GM12878 (cell line): ENCODE results near the gene IFIT5. TPM values are rescaled to one million over a fixed set of nuclear protein-coding genes. Genes with fewer than 3 reads are reported as not detected.

Experiments
- ATAC-seq: fragments of 200-7000 bp; cut with Tn5 transposase; 3 replicates; pipeline ENCODE4 v1.9.1; 2020; ENCODE audit warnings: mild to moderate bottlenecking, moderate library complexity
- BruUV-seq: library from RNA; stranded (reverse); fragments of 400-500 nt; replicated peaks from 2 replicates; lab custom pipeline; 2021; lab: Mats Ljungman, UMichigan
- CTCF ChIA-PET: fragments of 300-600 bp; sonication (Branson Sonifier 250); formaldehyde crosslinking; extraction: SDS; loops from one replicate; lab custom pipeline; 2021; ENCODE audit warnings: inconsistent platforms; lab: Yijun Ruan, JAX
- POLR2A ChIA-PET: fragments of 350-600 bp; formaldehyde crosslinking; extraction: SDS; loops from one replicate; lab custom pipeline; 2021; ENCODE audit warnings: inconsistent platforms; lab: Charles Lee
- RAD21 ChIA-PET: fragments of 300-600 bp; sonication (Branson Sonifier 250); formaldehyde crosslinking; loops from one replicate; lab custom pipeline; 2023; ENCODE audit warnings: antibody characterized with exemption; ENCODE audit not compliant: unreplicated experiment; lab: Charles Lee
- SMC1A ChIA-PET: fragments of 300-600 bp; sonication (Branson Sonifier 250); formaldehyde crosslinking; loops from one replicate; lab custom pipeline; 2023; ENCODE audit not compliant: unreplicated experiment, uncharacterized antibody; lab: Charles Lee
- DNase-seq: peaks from one replicate; pipeline ENCODE4 v3.0.0-alpha.2; 2011; ENCODE audit warnings: low read depth, low spot score
- FAIRE-seq: peaks from 3 replicates; lab custom pipeline; 2011; peaks lifted over from hg19 to GRCh38; lab: Jason Lieb, UNC
- H2AFZ ChIP-seq: 2 replicates; pipeline ENCODE4 v1.6.0; 2011; ENCODE audit warnings: low read depth, low read length, control low read depth; ENCODE audit not compliant: control insufficient read depth
- H3K27ac ChIP-seq: 2 replicates; pipeline ENCODE4 v1.5.1; 2011; ENCODE audit warnings: control low read depth; ENCODE audit not compliant: control insufficient read depth, insufficient read depth
- H3K27me3 ChIP-seq, 2 experiments: replicated peaks in 1 of 2; 2 replicates each; pipeline versions ENCODE4 v1.6.0 to v1.6.1; 2011; ENCODE audit warnings: low read length in 1 of 2; ENCODE audit not compliant: control insufficient read depth in 2 of 2, insufficient read depth in 2 of 2
- H3K36me3 ChIP-seq, 2 experiments: 2 replicates each; pipeline ENCODE4 v1.5.1; 2011; ENCODE audit warnings: low read length in 1 of 2; ENCODE audit not compliant: control insufficient read depth in 2 of 2, insufficient read depth in 2 of 2
- H3K4me1 ChIP-seq: 2 replicates; pipeline ENCODE4 v1.6.1; 2011; ENCODE audit warnings: mild to moderate bottlenecking, low read length, moderate library complexity, mixed read lengths; ENCODE audit not compliant: control insufficient read depth, insufficient read depth
- H3K4me2 ChIP-seq: 2 replicates; pipeline ENCODE4 v1.6.0; 2011; ENCODE audit warnings: control low read depth; ENCODE audit not compliant: control insufficient read depth, insufficient read depth
- H3K4me3 ChIP-seq: fragments of 200-600 bp; sonication (generic); 2 replicates; pipeline ENCODE4 v1.5.1; 2016
- H3K79me2 ChIP-seq: 2 replicates; pipeline ENCODE4 v1.6.0; 2011; ENCODE audit warnings: low read length; ENCODE audit not compliant: control insufficient read depth, insufficient read depth
- H3K9ac ChIP-seq: 2 replicates; pipeline ENCODE4 v1.8.0; 2011; ENCODE audit warnings: low read length, control low read depth, mixed read lengths; ENCODE audit not compliant: control insufficient read depth, insufficient read depth
- H3K9me3 ChIP-seq: replicated peaks from 3 replicates; pipeline ENCODE4 v1.5.1; 2011; ENCODE audit warnings: mild to moderate bottlenecking, low read length; ENCODE audit not compliant: control insufficient read depth, insufficient read depth
- H4K20me1 ChIP-seq: 2 replicates; pipeline ENCODE4 v1.6.0; 2011; ENCODE audit not compliant: control insufficient read depth, insufficient read depth
- CHD1 ChIP-seq: IDR thresholded peaks from 2 replicates; pipeline ENCODE4 v1.6.1; 2012; ENCODE audit warnings: low read depth, low read length, improper control_type of control experiment
- E4F1 ChIP-seq: fragments of 450-650 bp; IDR thresholded peaks from 2 replicates; pipeline ENCODE4 v1.6.1; 2018; ENCODE audit warnings: borderline replicate concordance, mild to moderate bottlenecking; ENCODE audit not compliant: partially characterized antibody
- KDM1A ChIP-seq: fragments of 200-600 bp; sonication (generic); IDR thresholded peaks from 2 replicates; pipeline ENCODE4 v1.6.1; 2016; ENCODE audit warnings: borderline replicate concordance
- MLLT1 ChIP-seq: fragments of 450-650 bp; IDR thresholded peaks from 2 replicates; pipeline ENCODE4 v1.6.1; 2016; ENCODE audit warnings: mild to moderate bottlenecking
- NKRF ChIP-seq: fragments of 450-650 bp; conservative IDR thresholded peaks from 2 replicates; pipeline ENCODE4 v1.6.1; 2017; ENCODE audit warnings: mild to moderate bottlenecking, moderate library complexity
- PML ChIP-seq: IDR thresholded peaks from 2 replicates; pipeline ENCODE4 v1.6.1; 2012; ENCODE audit warnings: low read length, inconsistent platforms
- POLR2AphosphoS5 ChIP-seq: IDR thresholded peaks from 2 replicates; pipeline ENCODE4 v1.6.1; 2011; ENCODE audit warnings: mild to moderate bottlenecking, low read length, inconsistent platforms
- RELB ChIP-seq: fragments of 450-650 bp; IDR thresholded peaks from 2 replicates; pipeline ENCODE4 v1.6.1; 2017; ENCODE audit warnings: low read depth, mild to moderate bottlenecking, moderate library complexity
- SKIL ChIP-seq: fragments of 450-650 bp; IDR thresholded peaks from 2 replicates; pipeline ENCODE4 v1.6.1; 2017; ENCODE audit warnings: mild to moderate bottlenecking, low read depth, inconsistent platforms; ENCODE audit not compliant: poor library complexity, severe bottlenecking
- WGBS: methylation state at CpG from one replicate; pipeline ENCODE4 v1.1.6; 2016; ENCODE audit warnings: low lambda C conversion rate; ENCODE audit not compliant: insufficient replicate concordance, insufficient coverage; ENCODE audit errors: missing lambda C conversion rate; 5-methylcytosine and 5-hydroxymethylcytosine counted together
- in situ Hi-C: fragments of 300-500 bp; cut with MboI; formaldehyde crosslinking; loops from 9 replicates; pipeline ENCODE4 v1.14.3; 2018; ENCODE audit warnings: mixed read lengths
- intact Hi-C: fragments of 100-400 bp; cut with micrococcal nuclease; formaldehyde crosslinking; loops from one replicate; pipeline ENCODE4 v1.14.2; 2022; ENCODE audit not compliant: unreplicated experiment
- polyA plus RNA-seq, 11 experiments: library from polyadenylated mRNA; depleted of rRNA in 4 of 11; unstranded in 6 of 11; stranded (reverse) in 5 of 11; fragments of >200 nt; fragmentation: Nextera tagmentation in 4 of 11; fragmentation: Illumina TruSeq in 1 of 11; extraction: Ambion mirVana in 4 of 11; extraction: Trizol in 1 of 11; gene quantifications; 1 replicate in 1 of 11; 2 replicates in 10 of 11; pipeline versions ENCODE4 v1.2.1 to v1.2.3, GENCODE V29; 2011 to 2016; ENCODE audit warnings: inconsistent platforms in 2 of 11, missing spikeins in 2 of 11, low read depth in 1 of 11
- total RNA-seq, 4 experiments: library from RNA; depleted of rRNA in 3 of 4; stranded (reverse); fragments of >200 nt in 3 of 4; fragmentation: Illumina TruSeq in 1 of 4; extraction: Trizol in 1 of 4; gene quantifications; 2 replicates each; pipeline versions ENCODE4 v1.2.1 to v1.2.3, GENCODE V29; 2013 to 2021

IFIT5 gene
- total and polyA plus RNA-seq, 10 of the 15 experiments (the other 5 are each of a cell fraction or from before 2014, with no cell fraction given), result 5.9 to 17.0 (median 10.4) TPM

- no peak for TF ChIP-seq SKIL
- no peak for TF ChIP-seq PML
- no peak for TF ChIP-seq RELB
- TF ChIP-seq KDM1A, result no peak
- TF ChIP-seq CHD1, result no peak
- no peak for TF ChIP-seq NKRF
- TF ChIP-seq MLLT1, result no peak
- no peak for TF ChIP-seq POLR2AphosphoS5
- TF ChIP-seq E4F1, result no peak
- POLR2A ChIA-PET, result no interaction called here
- SMC1A ChIA-PET, result no interaction called here
- ATAC-seq, result no peak
- no peak overlapping the region for H2AFZ ChIP-seq
- peaks cover 25% of the 10 kb centered on the region for H3K79me2 ChIP-seq
- no peaks in the 10 kb centered on the region; the same call in 1 of the 2 replicates for H3K4me1 ChIP-seq
- no peak overlapping the region for H3K27ac ChIP-seq
- H4K20me1 ChIP-seq, result no peaks in the 10 kb centered on the region
- H3K4me2 ChIP-seq, result no peak overlapping the region
- CTCF ChIA-PET, result interaction anchor here (0.7 kb wide), 1 partner anchor 37 kb away, joined by 4 read pairs; no protein-coding TSS in a partner anchor
- H3K9me3 ChIP-seq, result no peaks in the 10 kb centered on the region; the same call in 1 of the 3 replicates
- 100% methylated on average over 2 of the region's 2 CpGs for WGBS
- no peak overlapping the region; the same call in 1 of the 2 replicates for H3K4me3 ChIP-seq
- intact Hi-C loops, result loop anchor here (10.0 kb wide), 1 partner anchor 400 kb away; the partner anchor contains the start of gene FAS
- no peaks in the 10 kb centered on the region for H3K27me3 ChIP-seq
- no peak overlapping the region for H3K9ac ChIP-seq
- DNase-seq, result no peak
- no TSS peak for BruUV-seq
- no peaks in the 10 kb centered on the region for H3K36me3 ChIP-seq
- no peak for FAIRE-seq
- in situ Hi-C loops, result no loop called here
- RAD21 ChIA-PET, result no interaction called here
Measured at GRCh38 chr10:89395141-89395540, 19.2 kb upstream of the IFIT5 start.
